Measurements from ENCODE around the gene SNX9. TPM values are rescaled to one million over a fixed set of nuclear protein-coding genes. Genes with fewer than 3 reads are reported as not detected.

The SNX9 gene
- total and polyA plus RNA-seq, 2 of the 8 experiments (the other 6 are each of a cell fraction or from before 2014, with no cell fraction given) = 11.8 to 23.2 TPM

DNA sequence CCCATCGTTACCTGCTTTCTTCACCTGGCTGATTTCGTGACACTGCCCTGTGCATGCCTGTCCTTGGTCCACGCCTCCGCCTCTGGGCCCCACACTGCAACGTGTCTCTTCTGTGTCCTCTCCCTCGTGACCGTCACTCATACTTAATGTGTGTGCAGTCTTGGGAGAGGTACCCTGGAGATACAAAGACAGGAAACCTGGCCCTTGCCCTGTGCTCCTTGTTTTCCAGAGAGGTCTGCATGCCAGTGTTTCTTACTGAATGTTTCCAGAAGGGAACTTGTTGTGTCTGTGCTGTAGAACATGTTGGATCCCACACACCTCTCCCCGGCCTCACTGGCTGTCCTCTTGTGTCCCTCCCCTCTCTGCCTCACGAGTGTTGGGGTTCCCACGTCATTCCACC lies 45.8 kb downstream of the SNX9 start:
- H4K91ac ChIP-seq (replicated peaks; ENCODE audit: insufficient read length, low read length) = no peak overlapping the region
- H3K23ac ChIP-seq (ENCODE audit: insufficient read length) = no peak overlapping the region
- H2BK12ac ChIP-seq (ENCODE audit: low read depth, low read length) = no peak overlapping the region
- no peak overlapping the region for H3K4me3 ChIP-seq (ENCODE audit: extremely low read depth in 1 of 4, insufficient read depth in 2 of 4, low read depth in 3 of 4, low read length in 4 of 4)
- FAIRE-seq = no peak
- H4K20me1 ChIP-seq (replicated peaks in 1 of 2; ENCODE audit: control insufficient read depth in 1 of 2, insufficient read depth in 2 of 2, low read length in 2 of 2) = peaks cover 4 to 10% of the 10 kb centered on the region in 2 experiments
- 84% methylated on average over 10 of the region's 10 CpGs; no CpG with 5 or more reads in 1 of the 2 experiments for WGBS, 2 experiments (ENCODE audit: extremely low coverage in 1 of 2, insufficient coverage in 1 of 2, insufficient read length in 1 of 2, insufficient replicate concordance in 2 of 2, low coverage in 1 of 2, low lambda C conversion rate in 2 of 2, missing lambda C conversion rate in 1 of 2)
- H3K79me1 ChIP-seq (ENCODE audit: low read depth, low read length) = peaks cover 2% of the 10 kb centered on the region; the same call in 1 of the 2 replicates
- H4K8ac ChIP-seq (ENCODE audit: extremely low read depth, insufficient read depth, low read length) = no peak overlapping the region
- H2BK15ac ChIP-seq (ENCODE audit: low read length) = no peak overlapping the region
- no peak overlapping the region for H3K18ac ChIP-seq (ENCODE audit: extremely low read depth, low read length)
- ChIA-PET POLR2A (ENCODE audit: partially characterized antibody) (no interaction called here), CTCF (ENCODE audit: partially characterized antibody) (no interaction called here)
- H3K14ac ChIP-seq (ENCODE audit: insufficient read length) = no peak overlapping the region
- H2BK120ac ChIP-seq (replicated peaks; ENCODE audit: low read depth, low read length) = no peak overlapping the region
- peaks cover 3 to 15% (median 11%) of the 10 kb centered on the region in 4 experiments; a peak in 6 of 8 replicates for H3K36me3 ChIP-seq (ENCODE audit: control insufficient read depth in 2 of 4, insufficient read depth in 4 of 4, low read length in 3 of 4)
- no peak overlapping the region for H3K27ac ChIP-seq (ENCODE audit: low read depth, low read length)
- H3K56ac ChIP-seq (replicated peaks; ENCODE audit: insufficient read length, low read depth, low read length) = no peak overlapping the region
- peaks cover 0 to 4% (median 3%) of the 10 kb centered on the region in 4 experiments; a peak in 2 of 7 replicates for H3K4me1 ChIP-seq (replicated peaks in 1 of 4; ENCODE audit: control insufficient read depth in 3 of 4, insufficient read depth in 4 of 4, low read length in 3 of 4)
- no peak overlapping the region for H2BK20ac ChIP-seq (ENCODE audit: low read length)
- H2BK5ac ChIP-seq (ENCODE audit: low read depth, low read length) = no peak overlapping the region; the same call in 1 of the 2 replicates
- no peak overlapping the region for H2AFZ ChIP-seq (ENCODE audit: low read length)
- H4K5ac ChIP-seq (ENCODE audit: insufficient read length, low read depth, low read length) = no peak overlapping the region
- no peaks in the 10 kb centered on the region for H3K9me3 ChIP-seq (ENCODE audit: insufficient read depth in 2 of 2, low read depth in 1 of 2, low read length in 1 of 2)
- no peaks in the 10 kb centered on the region for H3K27me3 ChIP-seq (replicated peaks in 1 of 4; ENCODE audit: control insufficient read depth in 3 of 4, extremely low read depth in 1 of 4, insufficient read depth in 3 of 4, low read length in 3 of 4)
- H3K79me2 ChIP-seq (ENCODE audit: control insufficient read depth in 1 of 2, insufficient read depth in 2 of 2, low read length in 2 of 2) = peaks cover 0 to 24% of the 10 kb centered on the region in 2 experiments; a peak in 2 of 4 replicates
- H2AK5ac ChIP-seq (ENCODE audit: low read depth, low read length) = no peak overlapping the region
- no peak overlapping the region for H3K4me2 ChIP-seq (ENCODE audit: insufficient read depth in 1 of 2, low read depth in 2 of 2, low read length in 2 of 2)
- no peaks in the 10 kb centered on the region for H3K23me2 ChIP-seq (ENCODE audit: low read depth, low read length)
- H3K9ac ChIP-seq (replicated peaks in 1 of 4; ENCODE audit: extremely low read depth in 1 of 4, low read depth in 3 of 4, low read length in 3 of 4) = no peak overlapping the region
- no peak for DNase-seq (ENCODE audit: low read depth in 1 of 2, low spot score in 2 of 2)
- H3K4ac ChIP-seq (replicated peaks; ENCODE audit: insufficient read length, low read depth, low read length) = no peak overlapping the region
- TF ChIP-seq TAF7 (optimal IDR thresholded peaks at IDR 0.05; ENCODE audit: borderline replicate concordance, low read depth, low read length) (no peak), BCL11A (IDR thresholded peaks at IDR 0.05; ENCODE audit: low read depth in 2 of 2, low read length in 2 of 2) (no peak), CHD2 (IDR thresholded peaks at IDR 0.05; ENCODE audit: low read length) (no peak), SIRT6 (IDR thresholded peaks at IDR 0.05; ENCODE audit: low read length) (no peak)
- TF ChIP-seq, protein P1, sequence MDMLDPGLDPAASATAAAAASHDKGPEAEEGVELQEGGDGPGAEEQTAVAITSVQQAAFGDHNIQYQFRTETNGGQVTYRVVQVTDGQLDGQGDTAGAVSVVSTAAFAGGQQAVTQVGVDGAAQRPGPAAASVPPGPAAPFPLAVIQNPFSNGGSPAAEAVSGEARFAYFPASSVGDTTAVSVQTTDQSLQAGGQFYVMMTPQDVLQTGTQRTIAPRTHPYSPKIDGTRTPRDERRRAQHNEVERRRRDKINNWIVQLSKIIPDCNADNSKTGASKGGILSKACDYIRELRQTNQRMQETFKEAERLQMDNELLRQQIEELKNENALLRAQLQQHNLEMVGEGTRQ (IDR thresholded peaks at IDR 0.05; ENCODE audit: low read length) = no peak

Data from H1 (cell line).